H9 (cell line): ENCODE measurements around the gene KRTAP4-5. TPM values are rescaled to one million over a fixed set of nuclear protein-coding genes. Genes with fewer than 3 reads are reported as not detected.

Experiments
- DNase-seq: peaks from one replicate; pipeline ENCODE4 v3.0.0-alpha.2; 2017
- H2AFZ ChIP-seq: one replicate; pipeline ENCODE4 v1.6.1; 2013; ENCODE audit warnings: mild to moderate bottlenecking, low read length, control low read depth, moderate library complexity
- H2AK5ac ChIP-seq: 2 replicates; pipeline ENCODE4 v1.6.1; 2013; ENCODE audit warnings: low read length, control low read depth, mixed read lengths; ENCODE audit not compliant: insufficient read length
- H2BK120ac ChIP-seq: one replicate; pipeline ENCODE4 v1.6.1; 2013; ENCODE audit warnings: low read depth, mild to moderate bottlenecking, low read length, control low read depth, inconsistent platforms; ENCODE audit not compliant: poor library complexity, severe bottlenecking
- H2BK12ac ChIP-seq: 2 replicates; pipeline ENCODE4 v1.6.1; 2013; ENCODE audit warnings: low read length, control low read depth, mixed read lengths, low read depth; ENCODE audit not compliant: insufficient read length
- H2BK15ac ChIP-seq: 2 replicates; pipeline ENCODE4 v1.6.1; 2013; ENCODE audit warnings: low read depth, low read length, control low read depth
- H2BK20ac ChIP-seq: one replicate; pipeline ENCODE4 v1.6.1; 2013; ENCODE audit warnings: low read depth, mild to moderate bottlenecking, low read length, control low read depth, inconsistent platforms; ENCODE audit not compliant: poor library complexity, severe bottlenecking
- H2BK5ac ChIP-seq: 2 replicates; pipeline ENCODE4 v1.6.1; 2013; ENCODE audit warnings: low read length, control low read depth, mixed read lengths; ENCODE audit not compliant: insufficient read length
- H3K14ac ChIP-seq: 2 replicates; pipeline ENCODE4 v1.6.1; 2013; ENCODE audit warnings: low read length, control low read depth; ENCODE audit not compliant: insufficient read depth
- H3K18ac ChIP-seq: 2 replicates; pipeline ENCODE4 v1.6.1; 2013; ENCODE audit warnings: low read depth, mild to moderate bottlenecking, mixed read lengths, low read length, control low read depth; ENCODE audit not compliant: insufficient read length
- H3K23ac ChIP-seq: 2 replicates; pipeline ENCODE4 v1.6.1; 2013; ENCODE audit warnings: low read length, control low read depth, mixed read lengths, low read depth; ENCODE audit not compliant: insufficient read length
- H3K23me2 ChIP-seq: 2 replicates; pipeline ENCODE4 v1.6.1; 2013; ENCODE audit warnings: low read depth, mild to moderate bottlenecking, mixed read lengths, low read length, control low read depth; ENCODE audit not compliant: insufficient read length, poor library complexity, severe bottlenecking
- H3K27ac ChIP-seq: 2 replicates; pipeline ENCODE4 v1.5.1; 2013; ENCODE audit warnings: low read length, control low read depth, mixed read lengths, low read depth; ENCODE audit not compliant: insufficient read length
- H3K27me3 ChIP-seq: 2 replicates; pipeline ENCODE4 v1.6.1; 2013; ENCODE audit warnings: low read length, control low read depth, inconsistent platforms; ENCODE audit not compliant: insufficient read depth
- H3K4ac ChIP-seq: 2 replicates; pipeline ENCODE4 v1.6.1; 2013; ENCODE audit warnings: low read depth, mild to moderate bottlenecking, control low read depth, inconsistent platforms, low read length, moderate library complexity
- H3K4me1 ChIP-seq: 2 replicates; pipeline ENCODE4 v1.6.1; 2013; ENCODE audit warnings: low read length, control low read depth, inconsistent platforms; ENCODE audit not compliant: insufficient read depth
- H3K4me2 ChIP-seq: 2 replicates; pipeline ENCODE4 v1.6.1; 2013; ENCODE audit warnings: low read length, control low read depth, mixed read lengths; ENCODE audit not compliant: insufficient read length, insufficient read depth
- H3K56ac ChIP-seq: 2 replicates; pipeline ENCODE4 v1.6.1; 2013; ENCODE audit warnings: low read depth, mild to moderate bottlenecking, mixed read lengths, low read length, control low read depth; ENCODE audit not compliant: insufficient read length
- H3K79me1 ChIP-seq: 2 replicates; pipeline ENCODE4 v1.6.1; 2013; ENCODE audit warnings: low read depth, mild to moderate bottlenecking, moderate library complexity, low read length, control low read depth, inconsistent platforms; ENCODE audit not compliant: insufficient read depth, poor library complexity, severe bottlenecking
- H3K79me2 ChIP-seq: 2 replicates; pipeline ENCODE4 v1.6.1; 2013; ENCODE audit warnings: low read length, control low read depth, inconsistent platforms; ENCODE audit not compliant: insufficient read depth
- H3K9ac ChIP-seq: 2 replicates; pipeline ENCODE4 v1.6.1; 2013; ENCODE audit warnings: low read length, control low read depth, mixed read lengths; ENCODE audit not compliant: insufficient read length; ENCODE audit errors: extremely low read depth
- H3K9me3 ChIP-seq: one replicate; pipeline ENCODE4 v1.6.1; 2013; ENCODE audit warnings: low read depth, low read length, inconsistent platforms; ENCODE audit not compliant: control insufficient read depth
- H3T11ph ChIP-seq: one replicate; pipeline ENCODE4 v1.6.1; 2013; ENCODE audit warnings: mild to moderate bottlenecking, low read length, control low read depth, inconsistent platforms
- H4K20me1 ChIP-seq: one replicate; pipeline ENCODE4 v1.6.1; 2013; ENCODE audit not compliant: control insufficient read depth, insufficient read length, insufficient read depth
- H4K5ac ChIP-seq: 2 replicates; pipeline ENCODE4 v1.6.1; 2013; ENCODE audit warnings: low read depth, mild to moderate bottlenecking, mixed read lengths, low read length, control low read depth; ENCODE audit not compliant: insufficient read length
- H4K8ac ChIP-seq: replicated peaks from 2 replicates; pipeline ENCODE4 v1.6.1; 2013; ENCODE audit warnings: low read length, control low read depth, mixed read lengths, low read depth; ENCODE audit not compliant: insufficient read length
- H4K91ac ChIP-seq: 2 replicates; pipeline ENCODE4 v1.6.1; 2013; ENCODE audit warnings: low read depth, mild to moderate bottlenecking, moderate library complexity, mixed read lengths, low read length, control low read depth; ENCODE audit not compliant: insufficient read length
- H3K27ac Mint-ChIP-seq, 3 experiments: 2 replicates in 2 of 3; 3 replicates in 1 of 3; pipeline ENCODE4 v1.8.0; 2020 to 2021; ENCODE audit warnings: mixed read lengths in 3 of 3, mild to moderate bottlenecking in 1 of 3, moderate library complexity in 1 of 3
- H3K27me3 Mint-ChIP-seq: 2 replicates; pipeline ENCODE4 v1.8.0; 2021; ENCODE audit warnings: low read depth, mild to moderate bottlenecking, moderate library complexity, mixed read lengths
- H3K36me3 Mint-ChIP-seq, 3 experiments: 2 replicates in 2 of 3; 3 replicates in 1 of 3; pipeline ENCODE4 v1.8.0; 2020 to 2021; ENCODE audit warnings: low read depth in 3 of 3, mixed read lengths in 3 of 3; ENCODE audit not compliant: insufficient read depth in 1 of 3
- H3K4me1 Mint-ChIP-seq, 2 experiments: 2 replicates each; pipeline ENCODE4 v1.8.0; 2020; ENCODE audit warnings: mixed read lengths in 2 of 2
- H3K4me3 Mint-ChIP-seq, 2 experiments: 2 replicates in 1 of 2; 3 replicates in 1 of 2; pipeline ENCODE4 v1.8.0; 2020 to 2021; ENCODE audit warnings: mild to moderate bottlenecking in 2 of 2, mixed read lengths in 2 of 2, moderate library complexity in 1 of 2
- H3K9me3 Mint-ChIP-seq, 2 experiments: 2 replicates in 1 of 2; 3 replicates in 1 of 2; pipeline ENCODE4 v1.8.0; 2020; ENCODE audit warnings: mild to moderate bottlenecking in 2 of 2, mixed read lengths in 2 of 2, moderate library complexity in 1 of 2
- CTCF ChIP-seq: fragments of 200-600 bp; sonication (generic); conservative IDR thresholded peaks from 3 replicates; pipeline ENCODE4 v1.8.0; 2021; ENCODE audit warnings: antibody characterized with exemption, mild to moderate bottlenecking
- WGBS: extraction: QIAGEN DNeasy Blood & Tissue Kit; methylation state at CpG from one replicate; pipeline ENCODE4 v1.1.7; 2013; ENCODE audit warnings: missing lambda C conversion rate, low lambda C conversion rate, mixed read lengths; ENCODE audit not compliant: insufficient read length; ENCODE audit errors: extremely low coverage; 5-methylcytosine and 5-hydroxymethylcytosine counted together
- total RNA-seq: library from RNA; stranded (reverse); gene quantifications from 2 replicates; pipeline ENCODE4 v1.2.1, GENCODE V29; 2021

Gene KRTAP4-5
- total RNA-seq, 1 experiment from 2014 or later = not detected

GRCh38 chr17:41171886-41172285, 22.3 kb upstream of the KRTAP4-5 start:
- H3K27me3 Mint-ChIP-seq = no peaks in the 10 kb centered on the region; the same call in 1 of the 2 replicates
- no peak overlapping the region for H2BK15ac ChIP-seq
- H3K14ac ChIP-seq = no peak overlapping the region
- H3K56ac ChIP-seq = no peak overlapping the region
- H3K4ac ChIP-seq = no peak overlapping the region
- H2BK120ac ChIP-seq = no peak overlapping the region
- no peak overlapping the region for H3K23ac ChIP-seq
- WGBS = no CpG with 5 or more reads among the region's 2 CpGs
- H3K27me3 ChIP-seq = no peaks in the 10 kb centered on the region
- H3K27ac Mint-ChIP-seq = no peak overlapping the region
- no peaks in the 10 kb centered on the region for H3K79me2 ChIP-seq
- no peaks in the 10 kb centered on the region for H3K23me2 ChIP-seq
- H2AFZ ChIP-seq = no peak overlapping the region
- H2AK5ac ChIP-seq = no peak overlapping the region
- H3K9me3 ChIP-seq = no peaks in the 10 kb centered on the region
- no peak overlapping the region for H3K18ac ChIP-seq
- H3T11ph ChIP-seq = no peak overlapping the region
- no peaks in the 10 kb centered on the region for H3K36me3 Mint-ChIP-seq
- H3K27ac ChIP-seq = no peak overlapping the region
- H3K9me3 Mint-ChIP-seq = no peaks in the 10 kb centered on the region; a peak in 1 of 5 replicates
- no peak overlapping the region for H4K5ac ChIP-seq
- H3K4me1 Mint-ChIP-seq = no peaks in the 10 kb centered on the region
- DNase-seq = no peak
- H4K20me1 ChIP-seq = no peaks in the 10 kb centered on the region
- no peak overlapping the region for H3K4me2 ChIP-seq
- no peaks in the 10 kb centered on the region for H3K79me1 ChIP-seq
- H4K8ac ChIP-seq = no peak overlapping the region
- no peak overlapping the region for H3K9ac ChIP-seq
- no peak overlapping the region for H2BK12ac ChIP-seq
- H3K4me1 ChIP-seq = no peaks in the 10 kb centered on the region
- H2BK5ac ChIP-seq = no peak overlapping the region
- no peak for TF ChIP-seq CTCF
- no peak overlapping the region for H2BK20ac ChIP-seq
- no peak overlapping the region for H3K4me3 Mint-ChIP-seq
- H4K91ac ChIP-seq = no peak overlapping the region
